Ovary (tissue), 3 donors: ENCODE data around the gene DNER.

Experiments used
- EP300 ChIP-seq: sonication (generic); formaldehyde crosslinking; IDR thresholded peaks from one replicate; pipeline ENCODE4 v1.6.1; 2017; ENCODE audit warnings: antibody characterized with exemption
- POLR2A ChIP-seq: fragments of 450-650 bp; IDR thresholded peaks from one replicate; pipeline ENCODE4 v1.6.1; 2017; ENCODE audit warnings: antibody characterized with exemption, mild to moderate bottlenecking, moderate library complexity
- TF ChIP-seq, protein P1 (sequence below), 3 donors: fragments of 450-650 bp in 2 of 3; fragments of 200-600 bp in 1 of 3; IDR thresholded peaks; one replicate each; pipeline versions ENCODE4 v1.5.1 to v1.8.0; 2016 to 2022; ENCODE audit warnings: antibody characterized with exemption in 3 of 3, mild to moderate bottlenecking in 1 of 3
- donor health status: DM: no; HTN: no; CAD: no.

DNA sequence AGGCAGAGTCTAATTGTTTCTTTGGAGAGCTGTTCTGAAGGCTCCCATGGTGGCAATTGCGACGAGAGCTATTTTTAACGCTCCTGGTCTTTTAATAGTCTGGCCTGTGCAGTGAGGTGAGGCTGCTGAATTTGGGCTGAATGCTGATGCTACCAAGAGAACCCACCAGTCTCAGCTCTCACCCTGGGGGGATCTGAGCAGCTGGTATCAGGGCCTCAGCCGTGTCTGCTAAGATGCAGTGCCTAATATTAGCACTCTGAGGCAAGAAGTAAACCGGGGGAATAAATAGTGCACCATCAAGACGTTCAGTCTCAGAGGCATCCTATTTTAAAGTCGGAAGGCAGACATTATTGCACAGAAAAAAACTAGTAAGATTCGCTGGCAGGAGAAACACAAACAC, 228.5 kb downstream of the DNER start:
- no peak for TF ChIP-seq POLR2A
- TF ChIP-seq, protein P1, sequence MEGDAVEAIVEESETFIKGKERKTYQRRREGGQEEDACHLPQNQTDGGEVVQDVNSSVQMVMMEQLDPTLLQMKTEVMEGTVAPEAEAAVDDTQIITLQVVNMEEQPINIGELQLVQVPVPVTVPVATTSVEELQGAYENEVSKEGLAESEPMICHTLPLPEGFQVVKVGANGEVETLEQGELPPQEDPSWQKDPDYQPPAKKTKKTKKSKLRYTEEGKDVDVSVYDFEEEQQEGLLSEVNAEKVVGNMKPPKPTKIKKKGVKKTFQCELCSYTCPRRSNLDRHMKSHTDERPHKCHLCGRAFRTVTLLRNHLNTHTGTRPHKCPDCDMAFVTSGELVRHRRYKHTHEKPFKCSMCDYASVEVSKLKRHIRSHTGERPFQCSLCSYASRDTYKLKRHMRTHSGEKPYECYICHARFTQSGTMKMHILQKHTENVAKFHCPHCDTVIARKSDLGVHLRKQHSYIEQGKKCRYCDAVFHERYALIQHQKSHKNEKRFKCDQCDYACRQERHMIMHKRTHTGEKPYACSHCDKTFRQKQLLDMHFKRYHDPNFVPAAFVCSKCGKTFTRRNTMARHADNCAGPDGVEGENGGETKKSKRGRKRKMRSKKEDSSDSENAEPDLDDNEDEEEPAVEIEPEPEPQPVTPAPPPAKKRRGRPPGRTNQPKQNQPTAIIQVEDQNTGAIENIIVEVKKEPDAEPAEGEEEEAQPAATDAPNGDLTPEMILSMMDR (IDR thresholded peaks at IDR 0.05) = no peak
- no peak for TF ChIP-seq EP300
